ENCODE results near the gene GIPC2.

- TF ChIP-seq CTCF (IDR thresholded peaks at IDR 0.05; ENCODE audit: insufficient read depth, low read length) (no peak), GABPA (IDR thresholded peaks at IDR 0.05; ENCODE audit: low read depth) (no peak), POLR2AphosphoS5 (IDR thresholded peaks at IDR 0.05; ENCODE audit: low read depth) (no peak)
- TF ChIP-seq, protein P1, sequence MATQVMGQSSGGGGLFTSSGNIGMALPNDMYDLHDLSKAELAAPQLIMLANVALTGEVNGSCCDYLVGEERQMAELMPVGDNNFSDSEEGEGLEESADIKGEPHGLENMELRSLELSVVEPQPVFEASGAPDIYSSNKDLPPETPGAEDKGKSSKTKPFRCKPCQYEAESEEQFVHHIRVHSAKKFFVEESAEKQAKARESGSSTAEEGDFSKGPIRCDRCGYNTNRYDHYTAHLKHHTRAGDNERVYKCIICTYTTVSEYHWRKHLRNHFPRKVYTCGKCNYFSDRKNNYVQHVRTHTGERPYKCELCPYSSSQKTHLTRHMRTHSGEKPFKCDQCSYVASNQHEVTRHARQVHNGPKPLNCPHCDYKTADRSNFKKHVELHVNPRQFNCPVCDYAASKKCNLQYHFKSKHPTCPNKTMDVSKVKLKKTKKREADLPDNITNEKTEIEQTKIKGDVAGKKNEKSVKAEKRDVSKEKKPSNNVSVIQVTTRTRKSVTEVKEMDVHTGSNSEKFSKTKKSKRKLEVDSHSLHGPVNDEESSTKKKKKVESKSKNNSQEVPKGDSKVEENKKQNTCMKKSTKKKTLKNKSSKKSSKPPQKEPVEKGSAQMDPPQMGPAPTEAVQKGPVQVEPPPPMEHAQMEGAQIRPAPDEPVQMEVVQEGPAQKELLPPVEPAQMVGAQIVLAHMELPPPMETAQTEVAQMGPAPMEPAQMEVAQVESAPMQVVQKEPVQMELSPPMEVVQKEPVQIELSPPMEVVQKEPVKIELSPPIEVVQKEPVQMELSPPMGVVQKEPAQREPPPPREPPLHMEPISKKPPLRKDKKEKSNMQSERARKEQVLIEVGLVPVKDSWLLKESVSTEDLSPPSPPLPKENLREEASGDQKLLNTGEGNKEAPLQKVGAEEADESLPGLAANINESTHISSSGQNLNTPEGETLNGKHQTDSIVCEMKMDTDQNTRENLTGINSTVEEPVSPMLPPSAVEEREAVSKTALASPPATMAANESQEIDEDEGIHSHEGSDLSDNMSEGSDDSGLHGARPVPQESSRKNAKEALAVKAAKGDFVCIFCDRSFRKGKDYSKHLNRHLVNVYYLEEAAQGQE (IDR thresholded peaks at IDR 0.05; ENCODE audit: insufficient replicate concordance, low read depth) = no peak
Observed at GRCh38 chr1:78075621-78076020, 29.9 kb downstream of the GIPC2 start.
